Measurements from ENCODE around the gene PFDN4. TPM values are rescaled to one million over a fixed set of nuclear protein-coding genes. Genes with fewer than 3 reads are reported as not detected.
A peak's percentile ranks its signal among the peaks of the same experiment; 100 is the strongest.

PFDN4 gene
- total and polyA plus RNA-seq, 2 of the 13 experiments (the other 11 are each of a cell fraction or from before 2014, with no cell fraction given), result 59.8 to 227 TPM

GRCh38 chr20:54173653-54174456 lies 34.0 kb upstream of the PFDN4 start, which contains the start of gene CYP24A1 (continued):
- TF ChIP-seq ZNF75D (CRISPR knock-in tag; IDR thresholded peaks at IDR 0.05; ENCODE audit: borderline replicate concordance) (no peak; the same call in 1 of the 2 replicates), RFX1 (IDR thresholded peaks at IDR 0.05) (no peak), ZNF687 (CRISPR knock-in tag; IDR thresholded peaks at IDR 0.05) (peak; percentile 75), ZNF800 (CRISPR knock-in tag; IDR thresholded peaks at IDR 0.05) (peak; percentile 81), FOSL1 (CRISPR knock-in tag; IDR thresholded peaks at IDR 0.05; ENCODE audit: borderline replicate concordance) (no peak), XRCC5 (optimal IDR thresholded peaks at IDR 0.05; ENCODE audit: low read length) (no peak), TARDBP (CRISPR knock-in tag; IDR thresholded peaks at IDR 0.05) (no peak), PHF5A (CRISPR knock-in tag; IDR thresholded peaks at IDR 0.05; ENCODE audit: low read depth, unreplicated experiment) (no peak), PRPF4 (IDR thresholded peaks at IDR 0.05; ENCODE audit: low read depth, low read length, poor library complexity, severe bottlenecking) (no peak), SRSF9 (IDR thresholded peaks at IDR 0.05; ENCODE audit: borderline replicate concordance, insufficient read depth, low read depth, low read length, poor library complexity, severe bottlenecking) (no peak), ZNF407 (CRISPR knock-in tag; IDR thresholded peaks at IDR 0.05; ENCODE audit: not compliant biosample characterization) (no peak), ZNF230 (CRISPR knock-in tag; IDR thresholded peaks at IDR 0.05) (no peak), ZNF572 (CRISPR knock-in tag; IDR thresholded peaks at IDR 0.05) (no peak)
